ENCODE results near the gene SLC27A3.

The SLC27A3 gene

GRCh38 chr1:153794624-153795329, 19.6 kb downstream of the SLC27A3 start:
- DNase-seq: no peak
- H3K4me3 ChIP-seq (ENCODE audit: low read length): no peak overlapping the region
- H3K9ac ChIP-seq (ENCODE audit: low read length): no peak overlapping the region

DNA sequence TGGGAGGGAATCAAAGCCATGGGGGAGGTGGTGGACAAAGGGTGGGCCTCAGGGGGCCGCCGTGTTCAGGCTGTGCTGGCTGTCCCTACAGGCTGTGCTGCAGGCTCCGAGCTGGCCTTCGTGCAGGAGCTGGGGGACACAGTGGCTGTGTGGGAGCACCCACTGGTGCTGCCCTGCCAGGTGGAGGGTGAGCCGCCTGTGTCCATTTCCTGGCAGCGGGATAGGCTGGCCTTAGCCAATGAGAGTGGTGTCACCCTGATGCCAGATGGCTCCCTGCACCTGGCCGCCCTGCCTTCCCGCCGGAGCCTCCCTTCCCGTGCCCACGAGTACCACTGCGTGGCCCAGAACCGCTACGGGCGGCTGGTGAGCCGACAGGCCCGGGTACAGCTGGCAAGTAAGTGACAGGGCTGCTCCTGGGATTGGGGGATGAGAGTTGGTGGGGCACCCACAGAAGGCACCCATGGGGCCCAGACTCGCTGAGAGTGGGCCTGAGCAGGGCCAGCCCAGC, 20.2 kb downstream of the SLC27A3 start:
- no peaks in the 10 kb centered on the region for H3K9me2 ChIP-seq (replicated peaks; ENCODE audit: insufficient read depth, low read length)
- no peaks in the 10 kb centered on the region for H3K36me3 ChIP-seq (replicated peaks; ENCODE audit: insufficient read depth, low read length)
- H3F3A ChIP-seq (ENCODE audit: insufficient read depth, low read length): peaks cover 20% of the 10 kb centered on the region
- H3K4me2 ChIP-seq (ENCODE audit: low read depth, low read length): no peak overlapping the region
- no peak overlapping the region for H3K27ac ChIP-seq (ENCODE audit: low read length)
- TF ChIP-seq, protein P1, sequence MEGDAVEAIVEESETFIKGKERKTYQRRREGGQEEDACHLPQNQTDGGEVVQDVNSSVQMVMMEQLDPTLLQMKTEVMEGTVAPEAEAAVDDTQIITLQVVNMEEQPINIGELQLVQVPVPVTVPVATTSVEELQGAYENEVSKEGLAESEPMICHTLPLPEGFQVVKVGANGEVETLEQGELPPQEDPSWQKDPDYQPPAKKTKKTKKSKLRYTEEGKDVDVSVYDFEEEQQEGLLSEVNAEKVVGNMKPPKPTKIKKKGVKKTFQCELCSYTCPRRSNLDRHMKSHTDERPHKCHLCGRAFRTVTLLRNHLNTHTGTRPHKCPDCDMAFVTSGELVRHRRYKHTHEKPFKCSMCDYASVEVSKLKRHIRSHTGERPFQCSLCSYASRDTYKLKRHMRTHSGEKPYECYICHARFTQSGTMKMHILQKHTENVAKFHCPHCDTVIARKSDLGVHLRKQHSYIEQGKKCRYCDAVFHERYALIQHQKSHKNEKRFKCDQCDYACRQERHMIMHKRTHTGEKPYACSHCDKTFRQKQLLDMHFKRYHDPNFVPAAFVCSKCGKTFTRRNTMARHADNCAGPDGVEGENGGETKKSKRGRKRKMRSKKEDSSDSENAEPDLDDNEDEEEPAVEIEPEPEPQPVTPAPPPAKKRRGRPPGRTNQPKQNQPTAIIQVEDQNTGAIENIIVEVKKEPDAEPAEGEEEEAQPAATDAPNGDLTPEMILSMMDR (IDR thresholded peaks at IDR 0.05; ENCODE audit: low read length): no peak
- no peak for TF ChIP-seq EZH2phosphoT487 (IDR thresholded peaks at IDR 0.05; ENCODE audit: low read length)
- no peak for TF ChIP-seq EZH2 (optimal IDR thresholded peaks at IDR 0.05; ENCODE audit: low read depth, low read length)
- no peak overlapping the region for H3K9ac ChIP-seq (ENCODE audit: low read length)
- DNase-seq: no peak
- H3K79me2 ChIP-seq (ENCODE audit: low read length): no peaks in the 10 kb centered on the region
- no peak overlapping the region for H3K4me3 ChIP-seq (ENCODE audit: low read length)
- no peaks in the 10 kb centered on the region for H3K9me3 ChIP-seq (replicated peaks; ENCODE audit: insufficient read depth, low read length)
- no peaks in the 10 kb centered on the region for H4K20me1 ChIP-seq (ENCODE audit: insufficient read depth, low read length)
- peaks cover 18% of the 10 kb centered on the region for H3K4me1 ChIP-seq (ENCODE audit: low read length)
- no peaks in the 10 kb centered on the region for H3K27me3 ChIP-seq (replicated peaks; ENCODE audit: insufficient read depth, low read length)
- H2AFZ ChIP-seq (ENCODE audit: low read length): no peak overlapping the region

More at GRCh38 chr1:153794624-153795329, 19.6 kb downstream of the SLC27A3 start:
- no peaks in the 10 kb centered on the region for H3K36me3 ChIP-seq (replicated peaks; ENCODE audit: insufficient read depth, low read length)
- H3K4me2 ChIP-seq (ENCODE audit: low read depth, low read length): no peak overlapping the region
- no peak overlapping the region for H3K27ac ChIP-seq (ENCODE audit: low read length)
- H3K9me3 ChIP-seq (replicated peaks; ENCODE audit: insufficient read depth, low read length): no peaks in the 10 kb centered on the region
- no peak overlapping the region for H2AFZ ChIP-seq (ENCODE audit: low read length)
- H3K27me3 ChIP-seq (replicated peaks; ENCODE audit: insufficient read depth, low read length): no peaks in the 10 kb centered on the region
- TF ChIP-seq, protein P1 (IDR thresholded peaks at IDR 0.05; ENCODE audit: low read length): no peak
- TF ChIP-seq EZH2phosphoT487 (IDR thresholded peaks at IDR 0.05; ENCODE audit: low read length): no peak
- TF ChIP-seq EZH2 (optimal IDR thresholded peaks at IDR 0.05; ENCODE audit: low read depth, low read length): no peak
- peaks cover 24% of the 10 kb centered on the region for H3K4me1 ChIP-seq (ENCODE audit: low read length)
- peaks cover 26% of the 10 kb centered on the region for H3F3A ChIP-seq (ENCODE audit: insufficient read depth, low read length)
- H4K20me1 ChIP-seq (ENCODE audit: insufficient read depth, low read length): no peaks in the 10 kb centered on the region
- no peaks in the 10 kb centered on the region for H3K79me2 ChIP-seq (ENCODE audit: low read length)
- H3K9me2 ChIP-seq (replicated peaks; ENCODE audit: insufficient read depth, low read length): no peaks in the 10 kb centered on the region

DNA sequence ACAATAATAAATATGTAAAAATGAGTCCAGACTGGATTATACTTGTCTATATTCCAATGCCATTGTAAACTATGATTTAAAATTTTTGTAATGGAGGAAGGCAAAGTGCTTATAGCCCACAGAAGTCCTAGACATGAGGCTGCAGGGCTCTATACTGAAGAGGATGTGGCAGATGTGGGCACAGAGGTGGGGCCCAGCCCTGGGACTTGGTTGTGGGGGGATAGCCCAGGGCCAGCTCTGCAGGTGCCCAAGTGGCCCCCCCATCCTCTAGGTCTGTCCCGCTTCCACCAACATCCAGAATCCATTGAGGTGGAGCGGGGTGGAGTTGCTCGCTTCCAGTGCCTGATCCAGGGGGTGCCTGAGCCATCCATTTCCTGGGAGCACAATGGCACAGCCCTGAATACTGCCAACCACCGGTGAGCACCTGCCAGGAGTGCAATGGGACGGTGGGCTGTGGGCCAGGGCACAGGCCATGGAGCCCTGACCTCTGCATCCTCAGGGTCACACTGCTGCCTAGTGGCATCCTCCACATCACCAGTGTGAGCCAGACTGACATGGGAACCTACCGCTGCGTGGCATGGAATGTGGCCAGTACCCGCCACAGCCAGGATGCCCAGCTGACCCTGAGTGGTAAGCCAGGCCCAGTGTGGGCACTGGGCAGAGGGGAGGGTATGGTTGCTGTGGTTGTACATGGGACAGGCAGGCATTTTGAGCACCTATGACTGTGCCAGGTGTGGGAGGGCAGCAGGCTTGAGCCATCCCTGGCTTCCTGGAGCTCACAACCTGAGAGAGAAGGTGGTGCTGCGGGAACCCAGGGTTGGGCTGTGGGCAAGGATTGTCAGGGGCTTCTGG, 21.0 kb downstream of the SLC27A3 start:
- Histone ChIP-seq H3K27me3 (replicated peaks; ENCODE audit: insufficient read depth, low read length) (no peaks in the 10 kb centered on the region), H3K4me1 (ENCODE audit: low read length) (peaks cover 14% of the 10 kb centered on the region), H3K9me3 (replicated peaks; ENCODE audit: insufficient read depth, low read length) (no peaks in the 10 kb centered on the region), H3K79me2 (ENCODE audit: low read length) (no peaks in the 10 kb centered on the region), H3K4me2 (ENCODE audit: low read depth, low read length) (no peak overlapping the region), H4K20me1 (ENCODE audit: insufficient read depth, low read length) (no peaks in the 10 kb centered on the region), H3K9me2 (replicated peaks; ENCODE audit: insufficient read depth, low read length) (no peaks in the 10 kb centered on the region), H3K4me3 (ENCODE audit: low read length) (no peak overlapping the region), H3K27ac (ENCODE audit: low read length) (no peak overlapping the region), H3K9ac (ENCODE audit: low read length) (no peak overlapping the region), H2AFZ (ENCODE audit: low read length) (no peak overlapping the region), H3F3A (ENCODE audit: insufficient read depth, low read length) (peaks cover 12% of the 10 kb centered on the region), H3K36me3 (replicated peaks; ENCODE audit: insufficient read depth, low read length) (no peaks in the 10 kb centered on the region)
- DNase-seq: no peak
- TF ChIP-seq EZH2phosphoT487 (IDR thresholded peaks at IDR 0.05; ENCODE audit: low read length) (no peak), EZH2 (optimal IDR thresholded peaks at IDR 0.05; ENCODE audit: low read depth, low read length) (no peak)
- TF ChIP-seq, protein P1 (IDR thresholded peaks at IDR 0.05; ENCODE audit: low read length): no peak

All from MM.1S (cell line).